ENCODE results near the gene WDR27.

- TF ChIP-seq TAF1 (IDR thresholded peaks at IDR 0.05; ENCODE audit: borderline replicate concordance, insufficient read depth, low read length) (no peak), REST (IDR thresholded peaks at IDR 0.05; ENCODE audit: insufficient read depth in 1 of 2, low read depth in 2 of 2, low read length in 2 of 2) (no peak), POLR2AphosphoS5 (IDR thresholded peaks at IDR 0.05; ENCODE audit: low read depth, low read length) (no peak), FOXP2 (optimal IDR thresholded peaks at IDR 0.05; ENCODE audit: borderline replicate concordance, extremely low read depth, extremely low read length, insufficient read depth) (no peak)
Measured at GRCh38 chr6:169557887-169558286, 143.9 kb downstream of the WDR27 start.
